HG02763 (cell line): ENCODE data around the gene BBX.
"Not testable (repeated sequence)": the region's sequence is repeated elsewhere in the genome, so short reads cannot be mapped to it uniquely, and the experiment has no call there.

Experiments used
- ATAC-seq: cut with Tn5 transposase; IDR thresholded peaks from one replicate; pipeline ENCODE4 v1.9.1; 2021; ENCODE audit warnings: mild to moderate bottlenecking, moderate library complexity; ENCODE audit not compliant: unreplicated experiment

The BBX gene

DNA sequence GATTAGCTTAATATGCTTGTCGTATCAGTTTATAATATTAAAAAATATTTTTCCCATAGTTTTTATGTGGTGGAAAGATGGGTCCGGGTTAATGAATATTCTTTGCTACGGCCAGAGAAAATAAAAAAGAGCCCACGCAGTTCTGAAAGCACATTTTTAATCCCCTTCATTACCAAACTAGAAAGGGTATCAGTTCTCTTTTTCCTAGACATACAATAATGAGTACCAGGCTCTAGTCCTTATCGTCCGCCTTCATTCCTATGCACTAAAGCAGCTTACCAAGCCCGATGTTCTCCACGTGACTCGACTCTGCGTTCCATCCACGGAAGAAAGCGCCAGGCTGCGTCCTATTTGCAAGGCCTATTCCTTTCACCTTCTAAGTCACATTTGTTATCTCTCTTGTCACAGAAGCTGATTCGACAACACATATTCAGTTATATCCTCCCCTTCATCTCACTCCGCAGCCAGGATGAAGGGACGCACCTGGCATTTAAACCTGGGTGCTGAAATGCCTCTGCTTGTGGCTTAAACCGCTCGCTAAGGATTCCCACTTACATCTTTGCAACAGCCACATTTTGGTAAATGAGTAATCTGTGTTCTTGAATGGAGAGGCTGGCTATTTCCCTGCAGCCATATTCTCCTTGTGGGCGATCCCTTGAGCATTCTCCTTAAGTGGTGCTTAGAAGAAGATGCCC, 311.1 kb downstream of the BBX start:
- ATAC-seq, result no peak

DNA sequence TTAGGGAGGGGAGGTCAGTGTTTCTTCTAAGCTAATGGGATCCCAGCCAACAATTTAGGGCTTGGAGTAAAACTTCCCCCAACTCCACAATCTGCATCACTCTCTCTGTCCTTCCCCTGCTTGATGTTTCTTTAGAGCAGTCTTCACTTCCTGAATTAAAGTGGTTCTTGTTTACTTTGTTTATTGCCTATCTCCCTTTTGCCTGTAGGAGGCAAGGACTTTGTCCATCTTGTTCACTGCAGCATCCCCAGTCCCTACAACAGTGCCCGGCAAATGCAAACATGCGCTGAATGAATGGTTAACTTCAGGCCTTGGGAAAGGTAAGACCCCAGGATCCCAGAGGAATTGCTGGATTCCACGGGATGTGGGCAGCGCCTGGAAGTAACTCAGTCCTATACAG, 312.2 kb downstream of the BBX start:
- ATAC-seq, result not testable (repeated sequence)

DNA sequence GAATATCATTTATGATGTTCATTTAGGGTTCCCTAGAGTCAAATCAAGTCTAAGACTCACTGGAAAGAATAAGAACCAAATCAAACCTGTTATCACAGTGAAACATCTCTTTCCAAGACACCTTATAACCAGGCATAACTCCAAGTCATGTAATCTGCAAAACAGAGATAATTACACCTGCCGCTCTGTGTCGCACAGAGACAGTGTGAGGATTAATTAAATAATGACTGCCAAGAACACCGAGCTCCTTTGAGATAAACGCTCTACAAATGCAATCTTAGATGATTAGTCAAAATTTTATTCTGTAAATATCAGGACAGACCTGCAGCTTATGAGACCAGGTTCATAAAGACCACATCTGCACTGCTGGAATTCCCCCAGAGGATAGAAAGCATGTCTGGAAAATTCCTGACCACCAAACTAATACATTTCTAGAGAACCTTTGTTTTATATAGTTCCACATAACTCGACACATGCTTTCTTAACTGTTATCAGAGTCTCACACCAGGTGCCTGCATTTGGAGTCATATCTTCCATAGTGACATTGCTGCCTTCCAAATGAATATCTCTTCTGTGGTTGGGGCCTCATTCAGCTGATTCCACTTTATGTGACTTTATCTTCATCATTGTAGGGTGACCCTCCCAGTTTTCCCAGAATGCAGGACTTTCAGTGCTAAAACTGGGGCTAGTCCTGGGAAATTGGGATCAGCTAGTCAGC, 315.3 kb downstream of the BBX start:
- ATAC-seq, result no peak

DNA sequence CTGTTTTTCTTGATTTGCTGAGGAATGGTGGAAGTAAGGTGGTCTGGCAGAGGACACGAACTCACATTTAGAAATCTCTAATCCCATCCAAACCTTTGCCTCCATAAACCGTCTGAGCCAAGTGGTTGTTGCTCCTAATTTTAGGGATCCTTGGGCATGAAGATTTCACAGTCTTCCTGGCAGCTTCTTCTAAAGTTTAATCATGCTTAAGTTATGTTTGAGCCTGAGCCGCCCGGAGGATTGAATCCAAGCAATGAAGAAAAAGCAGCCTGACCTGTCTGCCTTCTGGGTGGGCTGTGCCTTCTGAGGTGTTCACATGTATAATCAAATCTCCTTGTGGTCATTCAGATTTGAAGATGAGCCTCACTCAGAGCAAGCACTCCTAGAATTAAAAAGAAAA, 319.1 kb downstream of the BBX start:
- no peak for ATAC-seq

DNA sequence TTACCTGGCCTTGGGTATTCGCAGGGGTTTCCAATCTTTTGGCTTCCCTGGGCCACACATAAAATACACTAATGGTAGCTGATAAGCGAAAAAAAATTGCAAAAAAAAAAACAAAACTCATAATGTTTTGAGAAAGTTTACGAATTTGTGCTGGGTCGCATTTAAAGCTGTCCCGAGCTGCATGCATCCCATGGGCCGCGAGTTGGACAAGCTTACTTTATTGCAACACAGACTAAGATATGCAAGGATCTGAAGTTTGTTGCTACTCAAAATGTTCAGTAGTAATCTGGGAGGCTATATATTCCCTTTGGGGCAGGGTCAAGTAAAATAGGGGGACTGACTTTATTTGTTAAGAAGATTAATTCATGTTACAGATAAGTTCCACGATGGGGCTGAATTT, 320.2 kb downstream of the BBX start:
- ATAC-seq, result no peak

DNA sequence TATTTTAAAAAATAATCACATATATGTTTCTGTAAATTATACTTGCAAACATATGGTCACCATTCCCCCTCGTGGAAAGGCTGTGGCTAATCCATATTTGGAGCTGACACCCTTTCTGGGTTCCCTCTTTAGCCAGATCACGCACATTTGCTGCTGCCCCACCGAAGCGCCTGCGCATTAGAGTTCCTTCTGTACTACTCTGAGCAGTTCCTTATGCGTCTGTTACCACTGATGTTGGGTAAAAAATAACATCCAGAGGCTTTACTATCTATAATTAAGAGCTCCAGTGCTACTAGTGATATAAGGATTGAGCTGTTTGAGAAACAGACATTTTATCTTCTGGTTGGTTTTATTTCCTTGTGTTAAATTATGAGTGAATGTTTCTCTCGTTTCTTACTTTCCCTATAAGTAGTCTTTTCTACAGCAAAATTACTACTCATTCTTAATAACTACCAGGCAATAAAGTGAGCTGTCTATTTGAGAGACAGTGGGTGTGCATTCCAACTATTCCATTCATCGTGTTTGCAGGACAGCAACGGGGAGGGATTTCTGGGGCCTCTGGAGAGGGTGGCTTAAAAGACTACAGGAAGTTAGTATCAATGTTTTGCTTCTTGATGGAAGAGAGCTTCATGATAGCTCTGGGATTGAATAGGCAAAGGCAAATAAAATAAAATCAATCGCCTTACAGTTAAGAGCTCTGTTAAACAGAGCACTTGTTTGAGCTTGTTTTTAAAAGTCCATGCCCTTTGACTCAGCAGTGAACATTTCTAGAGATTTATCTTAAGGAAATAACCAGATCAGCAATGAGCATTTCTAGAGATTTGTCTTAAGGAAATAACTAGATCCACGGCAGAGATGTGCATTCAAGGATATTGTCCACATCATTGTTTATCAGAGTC, 322.9 kb downstream of the BBX start:
- ATAC-seq, result no peak

DNA sequence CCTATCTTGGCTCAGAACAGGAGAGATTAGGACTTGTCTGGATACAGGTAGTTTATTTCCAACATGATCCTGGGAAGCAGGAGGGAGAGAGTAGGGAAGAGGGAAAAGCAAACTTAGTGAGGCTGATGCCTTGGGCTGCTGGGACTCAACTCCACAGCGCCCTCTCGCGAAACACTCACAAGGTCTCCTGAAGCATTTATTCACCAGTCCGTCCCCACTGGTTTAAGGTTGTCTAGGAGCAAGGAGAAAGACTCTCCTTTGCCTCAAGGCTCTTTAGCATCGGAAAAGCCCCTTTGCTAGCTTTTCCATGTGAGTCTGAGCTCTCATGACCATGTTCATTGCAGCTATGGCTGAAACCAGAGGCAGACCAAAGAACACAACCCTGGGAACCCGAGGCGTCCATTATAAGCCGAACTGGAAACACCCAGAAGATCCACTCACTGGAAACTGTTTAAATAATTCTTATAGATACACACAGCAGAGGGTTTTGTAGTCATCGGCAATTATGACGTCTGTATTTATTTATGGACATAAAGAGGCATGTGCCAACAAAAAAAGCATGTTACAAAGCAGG, 323.6 kb downstream of the BBX start:
- ATAC-seq, result no peak

DNA sequence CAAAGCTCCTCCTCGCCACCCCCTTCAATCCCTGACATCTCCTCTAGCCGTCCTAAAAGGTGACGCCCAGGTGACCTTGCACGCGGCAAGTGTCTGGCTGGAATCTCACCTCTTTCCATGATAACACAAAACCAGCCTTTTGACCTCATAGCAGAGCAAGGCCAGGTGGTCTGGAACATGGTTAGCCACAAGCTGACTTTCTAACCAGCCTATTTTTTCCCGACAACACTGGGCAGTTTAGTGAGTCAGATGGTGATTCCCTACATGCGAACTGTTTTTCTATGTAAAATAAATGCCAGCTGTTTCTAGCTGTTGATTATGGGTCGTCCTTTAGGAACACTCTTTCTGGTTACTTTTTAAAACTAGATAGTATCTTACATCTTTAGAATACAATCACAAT, 325.0 kb downstream of the BBX start:
- ATAC-seq, result no peak

DNA sequence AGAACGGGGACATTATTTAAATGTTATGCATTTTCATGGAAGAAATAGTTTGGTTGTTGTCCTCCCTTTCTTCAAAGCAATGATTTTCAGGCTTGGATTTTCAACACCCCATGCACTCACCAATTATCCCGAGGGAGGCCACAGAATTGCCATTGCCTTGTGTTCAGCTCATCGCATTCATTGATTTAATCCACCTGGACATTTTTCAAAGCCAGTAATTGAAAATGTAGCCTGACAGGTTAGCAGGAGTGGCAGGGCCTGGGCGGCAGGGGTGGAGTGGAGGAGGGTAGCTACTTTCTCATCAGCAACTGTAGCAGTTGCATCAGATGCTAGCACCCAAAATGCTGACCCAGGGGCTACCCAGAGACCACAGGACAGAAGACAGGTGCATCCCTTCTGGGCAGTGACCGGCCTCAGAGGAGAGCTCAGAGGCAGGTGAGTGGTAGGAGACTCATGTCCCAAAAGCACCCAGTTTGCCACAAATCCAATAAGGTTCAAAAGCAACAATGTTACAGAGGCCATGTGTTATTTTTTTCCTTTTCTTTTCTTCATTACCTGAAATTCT, 325.7 kb downstream of the BBX start:
- no peak for ATAC-seq

DNA sequence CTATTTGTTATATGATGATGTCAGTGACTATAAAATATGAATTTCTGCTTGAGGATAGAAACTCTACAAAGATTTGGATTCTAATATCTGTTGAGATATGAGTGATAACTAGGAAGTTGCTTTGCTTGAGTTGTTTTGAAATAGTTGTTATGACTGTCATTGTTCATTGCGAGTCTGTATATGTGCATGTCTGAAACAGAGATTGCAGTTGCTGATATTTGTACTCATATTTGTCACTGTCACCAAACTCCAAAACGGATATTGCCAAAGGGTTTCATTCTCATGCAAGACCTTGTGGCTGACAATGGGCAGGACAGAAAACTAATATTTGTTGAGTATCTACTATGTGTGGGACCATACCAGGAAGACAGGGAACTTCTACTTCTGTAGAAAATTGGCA, 327.9 kb downstream of the BBX start:
- no peak for ATAC-seq

DNA sequence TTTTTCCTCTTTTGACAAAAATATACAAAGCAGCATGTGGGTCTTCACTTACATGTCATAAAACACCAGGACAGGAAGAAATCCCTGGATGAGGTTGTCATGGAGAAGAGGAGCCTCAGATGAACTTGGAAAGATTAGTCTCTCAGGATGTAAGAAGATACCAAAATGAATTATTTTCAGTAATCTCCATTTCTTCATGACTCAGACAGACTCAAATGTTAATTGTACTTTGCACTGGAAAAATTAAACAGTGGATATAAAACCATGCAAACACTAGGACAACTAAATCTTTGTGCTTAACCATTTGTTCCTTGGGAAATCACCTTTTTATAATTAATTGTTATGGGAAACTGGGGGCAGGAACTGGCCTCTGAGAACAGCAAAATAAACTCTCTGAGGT, 331.1 kb downstream of the BBX start:
- ATAC-seq, result no peak

DNA sequence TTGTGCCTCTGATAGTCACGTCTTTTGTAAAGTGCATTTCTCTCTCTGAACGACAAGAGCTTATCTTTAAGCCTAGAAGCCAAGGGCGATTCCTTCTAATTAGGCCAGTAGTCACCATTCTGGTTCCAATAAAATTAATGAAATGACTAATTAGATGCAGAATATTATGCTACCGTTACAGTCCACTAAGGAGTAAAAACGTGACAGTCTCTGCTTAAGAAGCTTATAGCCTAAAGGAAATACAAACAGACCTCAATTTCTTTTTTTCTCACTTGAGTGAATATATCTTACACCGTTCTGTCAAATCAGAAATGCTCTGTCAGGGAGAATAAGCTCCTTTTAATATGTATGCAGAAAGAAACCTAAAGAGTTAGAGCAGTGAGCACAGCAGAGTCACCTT, 332.0 kb downstream of the BBX start:
- no peak for ATAC-seq

DNA sequence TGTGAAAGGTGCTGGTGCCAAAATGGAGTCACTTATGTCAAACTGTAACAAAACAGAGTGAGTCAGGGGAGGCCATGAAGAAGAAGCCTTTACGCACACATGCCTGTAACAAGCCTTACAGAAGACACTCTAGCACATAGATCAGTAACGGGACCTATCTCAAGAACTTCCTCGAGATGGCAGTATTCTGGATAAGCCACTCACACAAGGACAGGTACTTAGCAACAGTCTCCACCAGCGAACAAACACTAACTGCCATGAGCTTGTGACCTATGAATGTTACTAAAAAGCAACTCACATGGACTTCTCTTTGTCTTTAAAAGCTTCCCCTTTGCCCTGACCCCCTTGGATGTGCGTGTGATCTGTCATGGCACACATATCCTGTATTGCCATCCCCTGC, 332.9 kb downstream of the BBX start:
- ATAC-seq, result no peak

DNA sequence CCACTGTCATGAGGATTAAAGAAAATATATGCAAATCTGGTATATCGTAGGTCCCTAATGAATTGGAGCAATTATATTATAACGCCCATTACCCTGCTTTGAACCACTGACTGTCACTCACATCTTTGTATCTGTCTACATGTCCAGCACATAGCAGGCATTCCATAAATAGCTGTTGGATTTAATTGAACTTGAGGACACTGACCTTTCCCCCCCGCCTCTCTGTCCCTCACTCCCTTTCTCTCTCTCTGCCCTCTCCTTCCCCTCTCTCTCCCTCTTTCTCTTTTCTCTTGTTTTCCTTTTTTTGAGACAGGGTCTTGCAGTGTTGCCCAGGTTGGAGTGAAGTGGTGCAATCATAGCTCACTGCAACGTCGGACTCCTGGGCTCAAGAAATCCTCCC, 335.1 kb downstream of the BBX start:
- no peak for ATAC-seq

DNA sequence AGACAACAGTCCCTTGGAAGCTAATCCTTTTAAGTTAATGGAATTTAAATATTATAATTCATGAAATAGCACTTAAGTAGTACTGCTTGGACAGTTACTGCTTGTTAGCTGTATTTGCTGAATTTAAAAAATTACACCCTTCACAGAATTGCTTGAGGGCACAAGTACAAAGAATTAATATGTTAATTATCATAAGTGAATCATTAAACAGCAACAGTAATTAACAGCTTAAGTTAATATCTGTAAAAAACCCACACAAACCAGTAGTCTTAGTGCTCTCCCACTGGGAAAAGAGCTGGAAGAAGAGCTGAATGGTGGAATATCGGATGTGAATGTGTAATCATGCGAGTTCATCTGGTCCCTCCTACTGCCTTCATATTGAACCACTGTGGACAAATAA, 336.1 kb downstream of the BBX start:
- ATAC-seq, result no peak
